Natural killer cell (primary cell): ENCODE results near the gene PTPRM. TPM values are rescaled to one million over a fixed set of nuclear protein-coding genes. Genes with fewer than 3 reads are reported as not detected.

Experiments used
- ATAC-seq, 3 donors: fragments of 150-1000 bp in 2 of 3; fragments of 200-7000 bp in 1 of 3; cut with Tn5 transposase; 1 replicate in 1 of 3; 2 replicates in 2 of 3; pipeline ENCODE4 v1.10.0; 2021; ENCODE audit warnings: mild to moderate bottlenecking in 2 of 3, moderate library complexity in 2 of 3
- DNase-seq, 2 donors: peaks; one replicate each; pipeline versions ENCODE4 v3.0.0 to v3.0.0-alpha.2; 2013 to 2021; ENCODE audit warnings: mixed read lengths in 1 of 2
- H3K27ac ChIP-seq: one replicate; pipeline ENCODE4 v1.5.1; 2013; ENCODE audit warnings: mild to moderate bottlenecking, low read length
- H3K27me3 ChIP-seq: one replicate; pipeline ENCODE4 v1.6.1; 2013; ENCODE audit warnings: low read length; ENCODE audit not compliant: control insufficient read depth, insufficient read depth
- H3K36me3 ChIP-seq: one replicate; pipeline ENCODE4 v1.6.1; 2013; ENCODE audit warnings: low read length; ENCODE audit not compliant: control insufficient read depth, insufficient read depth
- H3K4me1 ChIP-seq: one replicate; pipeline ENCODE4 v1.6.1; 2013; ENCODE audit warnings: low read length; ENCODE audit not compliant: control insufficient read depth, insufficient read depth
- H3K4me3 ChIP-seq: one replicate; pipeline ENCODE4 v1.5.1; 2013; ENCODE audit warnings: low read length
- H3K9me3 ChIP-seq: one replicate; pipeline ENCODE4 v1.6.1; 2013; ENCODE audit warnings: low read length; ENCODE audit not compliant: control insufficient read depth, insufficient read depth
- H3K27ac Mint-ChIP-seq, 2 donors: one replicate each; pipeline ENCODE4 v1.8.0; 2022; ENCODE audit warnings: mild to moderate bottlenecking in 2 of 2, mixed read lengths in 2 of 2, moderate library complexity in 1 of 2
- H3K27me3 Mint-ChIP-seq, 2 donors: one replicate each; pipeline ENCODE4 v1.8.0; 2022; ENCODE audit warnings: low read depth in 2 of 2, mixed read lengths in 2 of 2
- H3K36me3 Mint-ChIP-seq: one replicate; pipeline ENCODE4 v1.8.0; 2022; ENCODE audit warnings: mixed read lengths
- H3K4me1 Mint-ChIP-seq, 2 donors: one replicate each; pipeline ENCODE4 v1.8.0; 2022; ENCODE audit warnings: mixed read lengths in 2 of 2
- H3K4me3 Mint-ChIP-seq: one replicate; pipeline ENCODE4 v1.8.0; 2022; ENCODE audit warnings: mild to moderate bottlenecking, moderate library complexity, mixed read lengths
- H3K9me3 Mint-ChIP-seq, 2 donors: one replicate each; pipeline ENCODE4 v1.8.0; 2022; ENCODE audit warnings: mixed read lengths in 2 of 2
- WGBS: methylation state at CpG from one replicate; pipeline ENCODE4 v1.1.7; 2013; ENCODE audit warnings: missing lambda C conversion rate; ENCODE audit not compliant: insufficient coverage; 5-methylcytosine and 5-hydroxymethylcytosine counted together
- intact Hi-C: fragments of 100-400 bp; cut with micrococcal nuclease; formaldehyde crosslinking; loops from one replicate; pipeline ENCODE4 v1.14.2; 2022
- total RNA-seq, 4 donors: library from RNA; stranded (reverse); fragments of 120-200 nt in 1 of 4; gene quantifications; one replicate each; pipeline versions ENCODE4 v1.2.3 to v1.2.4, GENCODE V29; 2013 to 2022
- TF ChIP-seq, protein P1 (sequence below): fragments of 200-600 bp; IDR thresholded peaks from one replicate; pipeline ENCODE4 v1.8.0; 2022; ENCODE audit warnings: antibody characterized with exemption

Gene PTPRM
- total RNA-seq, 3 donors from 2014 or later (not counting 1 experiment from before 2014, with no cell fraction given), result 5.0 to 13.2 (median 12.1) TPM

DNA sequence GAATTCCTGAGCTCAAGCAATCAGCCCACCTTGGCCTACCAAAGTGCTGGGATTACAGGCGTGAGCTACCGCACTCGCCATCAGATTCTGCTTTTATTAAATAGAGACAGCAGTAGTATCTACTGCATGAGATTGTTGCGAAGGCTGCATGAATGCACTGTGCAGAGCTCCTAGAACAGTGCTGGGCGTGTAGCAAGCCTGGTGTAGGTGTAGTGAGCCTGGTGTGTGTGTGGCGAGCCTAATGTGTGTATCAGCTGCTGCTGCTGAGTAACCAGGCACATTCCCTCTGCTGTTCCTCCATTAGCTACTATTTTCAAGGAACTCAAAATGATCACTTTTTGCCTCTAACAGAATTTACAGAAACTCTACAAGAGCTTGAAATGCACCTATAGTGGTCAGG is 57.6 kb downstream of the PTPRM start:
- no peaks in the 10 kb centered on the region for H3K9me3 ChIP-seq
- Mint-ChIP-seq H3K36me3 (no peaks in the 10 kb centered on the region), H3K4me3 (no peak overlapping the region), H3K27me3 (no peaks in the 10 kb centered on the region), H3K27ac (no peak overlapping the region), H3K4me1 (no peaks in the 10 kb centered on the region), H3K9me3 (peaks cover 0 to 2% of the 10 kb centered on the region in 2 donors)
- no peaks in the 10 kb centered on the region for H3K27me3 ChIP-seq
- H3K27ac ChIP-seq, result no peak overlapping the region
- DNase-seq (no peak), ATAC-seq (no peak)
- H3K4me1 ChIP-seq, result no peaks in the 10 kb centered on the region
- WGBS, result 95% methylated on average over 6 of the region's 6 CpGs
- H3K36me3 ChIP-seq, result no peaks in the 10 kb centered on the region
- intact Hi-C loops, result no loop called here
- TF ChIP-seq, protein P1, sequence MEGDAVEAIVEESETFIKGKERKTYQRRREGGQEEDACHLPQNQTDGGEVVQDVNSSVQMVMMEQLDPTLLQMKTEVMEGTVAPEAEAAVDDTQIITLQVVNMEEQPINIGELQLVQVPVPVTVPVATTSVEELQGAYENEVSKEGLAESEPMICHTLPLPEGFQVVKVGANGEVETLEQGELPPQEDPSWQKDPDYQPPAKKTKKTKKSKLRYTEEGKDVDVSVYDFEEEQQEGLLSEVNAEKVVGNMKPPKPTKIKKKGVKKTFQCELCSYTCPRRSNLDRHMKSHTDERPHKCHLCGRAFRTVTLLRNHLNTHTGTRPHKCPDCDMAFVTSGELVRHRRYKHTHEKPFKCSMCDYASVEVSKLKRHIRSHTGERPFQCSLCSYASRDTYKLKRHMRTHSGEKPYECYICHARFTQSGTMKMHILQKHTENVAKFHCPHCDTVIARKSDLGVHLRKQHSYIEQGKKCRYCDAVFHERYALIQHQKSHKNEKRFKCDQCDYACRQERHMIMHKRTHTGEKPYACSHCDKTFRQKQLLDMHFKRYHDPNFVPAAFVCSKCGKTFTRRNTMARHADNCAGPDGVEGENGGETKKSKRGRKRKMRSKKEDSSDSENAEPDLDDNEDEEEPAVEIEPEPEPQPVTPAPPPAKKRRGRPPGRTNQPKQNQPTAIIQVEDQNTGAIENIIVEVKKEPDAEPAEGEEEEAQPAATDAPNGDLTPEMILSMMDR, result no peak
- no peak overlapping the region for H3K4me3 ChIP-seq

DNA sequence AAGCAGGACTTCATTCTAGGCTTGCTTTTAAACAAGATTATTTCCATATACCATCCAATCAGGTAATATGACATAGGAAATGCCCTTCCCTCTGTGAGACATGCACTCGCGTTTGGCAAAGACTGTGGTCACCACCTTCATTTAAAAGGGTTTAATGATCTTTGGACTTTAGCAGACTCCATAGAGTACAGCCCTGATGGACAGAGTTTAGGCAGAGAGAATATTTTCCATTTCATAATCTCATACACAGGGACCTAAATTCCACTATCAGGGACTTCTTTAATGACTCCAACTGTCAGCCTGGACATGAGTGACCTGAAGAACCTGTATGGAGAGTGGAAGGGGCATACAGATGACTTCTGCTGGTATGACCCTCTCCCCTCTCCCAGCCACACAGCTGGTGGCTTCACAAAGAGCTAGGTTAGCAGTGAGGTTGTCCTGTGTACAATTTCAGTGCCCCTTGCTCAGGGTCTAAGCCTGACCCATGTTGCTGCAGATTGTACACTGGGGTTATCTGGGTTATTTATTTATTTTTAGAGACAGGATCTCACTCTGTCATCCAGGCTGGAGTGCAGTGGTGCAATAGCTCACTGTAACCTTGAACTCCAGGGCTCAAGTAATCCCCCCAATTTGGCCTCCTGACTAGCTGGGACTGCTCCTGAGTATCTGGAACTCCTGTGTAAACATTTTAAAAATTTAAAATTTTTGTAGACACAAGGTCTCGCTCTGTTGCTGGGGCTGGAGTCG is 59.2 kb downstream of the PTPRM start:
- no peak overlapping the region for H3K4me3 Mint-ChIP-seq
- H3K27me3 Mint-ChIP-seq, result no peaks in the 10 kb centered on the region
- Histone ChIP-seq H3K36me3 (no peaks in the 10 kb centered on the region), H3K9me3 (no peaks in the 10 kb centered on the region), H3K4me1 (no peaks in the 10 kb centered on the region), H3K27ac (no peak overlapping the region), H3K4me3 (no peak overlapping the region), H3K27me3 (no peaks in the 10 kb centered on the region)
- no peaks in the 10 kb centered on the region for H3K4me1 Mint-ChIP-seq
- TF ChIP-seq, protein P1, result no peak
- intact Hi-C loops, result no loop called here
- WGBS, result 87% methylated on average over 4 of the region's 4 CpGs
- H3K9me3 Mint-ChIP-seq, result peaks cover 5 to 6% of the 10 kb centered on the region in 2 donors
- ATAC-seq (no peak), DNase-seq (no peak)
- no peaks in the 10 kb centered on the region for H3K36me3 Mint-ChIP-seq
- H3K27ac Mint-ChIP-seq, result no peak overlapping the region

DNA sequence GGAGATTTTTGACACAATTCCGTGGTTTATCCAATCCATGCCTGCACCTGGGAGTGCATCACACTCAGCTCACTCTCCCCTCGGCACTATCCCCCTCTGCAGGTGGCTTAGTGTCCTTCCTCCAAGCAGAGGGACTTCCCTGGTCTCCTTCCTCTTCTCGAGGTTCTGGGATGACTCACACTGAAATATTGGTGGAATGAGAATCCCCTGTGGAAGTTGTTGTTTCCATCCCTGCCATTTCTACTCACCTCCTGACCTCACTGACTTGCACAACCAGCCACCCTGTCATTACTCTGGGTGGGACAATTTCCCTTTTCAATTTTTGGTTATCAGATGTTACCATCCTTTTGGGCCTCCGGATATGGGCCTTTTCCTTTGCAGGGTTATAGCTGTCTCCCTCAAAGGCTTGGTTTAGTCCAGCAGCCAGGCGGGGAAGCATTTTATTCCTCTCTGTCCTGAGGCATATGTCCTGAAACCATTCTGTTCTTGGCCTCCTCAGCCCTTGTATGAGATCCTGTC is 59.9 kb downstream of the PTPRM start:
- Mint-ChIP-seq H3K27ac (no peak overlapping the region), H3K9me3 (peaks cover 3 to 6% of the 10 kb centered on the region in 2 donors), H3K4me1 (no peaks in the 10 kb centered on the region), H3K27me3 (no peaks in the 10 kb centered on the region), H3K4me3 (no peak overlapping the region), H3K36me3 (no peaks in the 10 kb centered on the region)
- TF ChIP-seq, protein P1, result no peak
- Histone ChIP-seq H3K9me3 (no peaks in the 10 kb centered on the region), H3K4me3 (no peak overlapping the region), H3K36me3 (no peaks in the 10 kb centered on the region), H3K27me3 (no peaks in the 10 kb centered on the region), H3K4me1 (no peaks in the 10 kb centered on the region), H3K27ac (no peak overlapping the region)
- WGBS, result 77% methylated on average over 4 of the region's 5 CpGs
- ATAC-seq (no peak), DNase-seq (no peak)
- intact Hi-C loops, result no loop called here

DNA sequence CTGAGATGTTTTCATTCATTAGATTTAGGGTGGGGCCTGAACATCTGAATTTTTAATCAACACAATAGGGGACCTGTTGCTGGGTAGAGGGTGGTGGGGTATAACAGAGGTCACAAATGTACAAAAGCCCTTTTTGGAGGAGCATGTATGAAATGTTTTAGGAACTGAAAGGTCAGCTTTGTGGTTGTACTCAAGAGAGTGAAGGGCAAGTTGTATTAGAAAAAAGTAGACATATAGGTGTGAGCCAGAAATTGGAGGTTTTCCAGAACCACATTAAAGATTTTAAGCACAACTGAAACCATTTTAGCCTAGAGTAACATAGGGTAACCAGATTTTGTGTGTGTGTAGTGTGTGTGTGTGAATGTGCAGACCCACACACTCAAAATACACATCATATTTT is 62.3 kb downstream of the PTPRM start:
- no peak overlapping the region for H3K4me3 Mint-ChIP-seq
- ATAC-seq (no peak), DNase-seq (no peak)
- H3K27ac ChIP-seq, result no peak overlapping the region
- peaks cover 3 to 6% of the 10 kb centered on the region in 2 donors for H3K9me3 Mint-ChIP-seq
- H3K9me3 ChIP-seq, result no peaks in the 10 kb centered on the region
- no peak overlapping the region for H3K4me3 ChIP-seq
- no peak overlapping the region for H3K27ac Mint-ChIP-seq
- intact Hi-C loops, result no loop called here
- TF ChIP-seq, protein P1, result no peak
- no peaks in the 10 kb centered on the region for H3K36me3 Mint-ChIP-seq
- H3K4me1 ChIP-seq, result no peaks in the 10 kb centered on the region
- H3K4me1 Mint-ChIP-seq, result no peaks in the 10 kb centered on the region
- no peaks in the 10 kb centered on the region for H3K27me3 Mint-ChIP-seq
- H3K36me3 ChIP-seq, result no peaks in the 10 kb centered on the region
- no peaks in the 10 kb centered on the region for H3K27me3 ChIP-seq
